Liver (tissue), 2 donors: ENCODE measurements around the gene TARS2.
A peak's percentile ranks its signal among the peaks of the same experiment; 100 is the strongest.

Source experiments
- TF ChIP-seq, protein P1 (sequence below): fragments of 150-350 bp; IDR thresholded peaks from 2 replicates; pipeline ENCODE4 v1.5.1; 2017; ENCODE audit warnings: improper control_type of control experiment, low read depth, low read length; ENCODE audit not compliant: missing input control
- TF ChIP-seq, protein P2 (sequence below): IDR thresholded peaks from 2 replicates; pipeline ENCODE4 v1.6.1; 2016; ENCODE audit warnings: antibody characterized with exemption, mild to moderate bottlenecking
- donor health status: healthy.

DNA sequence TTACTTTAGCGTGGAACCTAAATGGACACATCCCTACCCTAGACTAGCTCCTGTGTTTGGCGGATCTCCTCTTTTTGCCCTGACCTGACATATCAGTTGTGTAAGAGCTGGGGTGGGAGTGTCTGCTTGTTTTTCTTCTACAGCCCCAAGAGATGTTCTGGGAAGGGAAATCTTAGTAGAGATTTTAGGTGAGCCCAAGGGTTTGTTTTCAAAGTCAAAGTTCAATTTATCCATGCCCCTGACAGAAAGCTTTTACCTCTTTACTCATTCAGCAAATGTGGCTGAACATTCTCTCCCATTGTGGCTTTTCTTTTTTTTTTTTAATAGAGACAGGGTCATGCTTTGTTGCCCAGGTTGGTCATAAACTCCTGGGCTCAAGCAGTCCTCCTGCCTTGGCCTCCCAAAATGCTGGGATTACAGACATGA lies 7.3 kb upstream of the TARS2 start:
- TF ChIP-seq, protein P1, sequence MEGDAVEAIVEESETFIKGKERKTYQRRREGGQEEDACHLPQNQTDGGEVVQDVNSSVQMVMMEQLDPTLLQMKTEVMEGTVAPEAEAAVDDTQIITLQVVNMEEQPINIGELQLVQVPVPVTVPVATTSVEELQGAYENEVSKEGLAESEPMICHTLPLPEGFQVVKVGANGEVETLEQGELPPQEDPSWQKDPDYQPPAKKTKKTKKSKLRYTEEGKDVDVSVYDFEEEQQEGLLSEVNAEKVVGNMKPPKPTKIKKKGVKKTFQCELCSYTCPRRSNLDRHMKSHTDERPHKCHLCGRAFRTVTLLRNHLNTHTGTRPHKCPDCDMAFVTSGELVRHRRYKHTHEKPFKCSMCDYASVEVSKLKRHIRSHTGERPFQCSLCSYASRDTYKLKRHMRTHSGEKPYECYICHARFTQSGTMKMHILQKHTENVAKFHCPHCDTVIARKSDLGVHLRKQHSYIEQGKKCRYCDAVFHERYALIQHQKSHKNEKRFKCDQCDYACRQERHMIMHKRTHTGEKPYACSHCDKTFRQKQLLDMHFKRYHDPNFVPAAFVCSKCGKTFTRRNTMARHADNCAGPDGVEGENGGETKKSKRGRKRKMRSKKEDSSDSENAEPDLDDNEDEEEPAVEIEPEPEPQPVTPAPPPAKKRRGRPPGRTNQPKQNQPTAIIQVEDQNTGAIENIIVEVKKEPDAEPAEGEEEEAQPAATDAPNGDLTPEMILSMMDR, result no peak
- TF ChIP-seq, protein P2, sequence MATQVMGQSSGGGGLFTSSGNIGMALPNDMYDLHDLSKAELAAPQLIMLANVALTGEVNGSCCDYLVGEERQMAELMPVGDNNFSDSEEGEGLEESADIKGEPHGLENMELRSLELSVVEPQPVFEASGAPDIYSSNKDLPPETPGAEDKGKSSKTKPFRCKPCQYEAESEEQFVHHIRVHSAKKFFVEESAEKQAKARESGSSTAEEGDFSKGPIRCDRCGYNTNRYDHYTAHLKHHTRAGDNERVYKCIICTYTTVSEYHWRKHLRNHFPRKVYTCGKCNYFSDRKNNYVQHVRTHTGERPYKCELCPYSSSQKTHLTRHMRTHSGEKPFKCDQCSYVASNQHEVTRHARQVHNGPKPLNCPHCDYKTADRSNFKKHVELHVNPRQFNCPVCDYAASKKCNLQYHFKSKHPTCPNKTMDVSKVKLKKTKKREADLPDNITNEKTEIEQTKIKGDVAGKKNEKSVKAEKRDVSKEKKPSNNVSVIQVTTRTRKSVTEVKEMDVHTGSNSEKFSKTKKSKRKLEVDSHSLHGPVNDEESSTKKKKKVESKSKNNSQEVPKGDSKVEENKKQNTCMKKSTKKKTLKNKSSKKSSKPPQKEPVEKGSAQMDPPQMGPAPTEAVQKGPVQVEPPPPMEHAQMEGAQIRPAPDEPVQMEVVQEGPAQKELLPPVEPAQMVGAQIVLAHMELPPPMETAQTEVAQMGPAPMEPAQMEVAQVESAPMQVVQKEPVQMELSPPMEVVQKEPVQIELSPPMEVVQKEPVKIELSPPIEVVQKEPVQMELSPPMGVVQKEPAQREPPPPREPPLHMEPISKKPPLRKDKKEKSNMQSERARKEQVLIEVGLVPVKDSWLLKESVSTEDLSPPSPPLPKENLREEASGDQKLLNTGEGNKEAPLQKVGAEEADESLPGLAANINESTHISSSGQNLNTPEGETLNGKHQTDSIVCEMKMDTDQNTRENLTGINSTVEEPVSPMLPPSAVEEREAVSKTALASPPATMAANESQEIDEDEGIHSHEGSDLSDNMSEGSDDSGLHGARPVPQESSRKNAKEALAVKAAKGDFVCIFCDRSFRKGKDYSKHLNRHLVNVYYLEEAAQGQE, result peak; percentile 10
